Panc1 (cell line): ENCODE data around the gene PLEKHM2. TPM values are rescaled to one million over a fixed set of nuclear protein-coding genes. Genes with fewer than 3 reads are reported as not detected.

ENCODE experiments used
- ATAC-seq: fragments of 200-7000 bp; cut with Tn5 transposase; 2 replicates; pipeline ENCODE4 v1.9.1; 2020; ENCODE audit warnings: mild to moderate bottlenecking, moderate library complexity
- BruUV-seq: library from RNA; stranded (reverse); fragments of 400-500 nt; replicated peaks from 2 replicates; lab custom pipeline; 2021; lab: Mats Ljungman, UMichigan
- CTCF ChIA-PET: fragments of 300-600 bp; sonication (Branson Sonifier 250); formaldehyde crosslinking; loops from one replicate; lab custom pipeline; 2022; ENCODE audit warnings: antibody characterized with exemption; lab: Charles Lee
- POLR2A ChIA-PET: fragments of 300-600 bp; sonication (Branson Sonifier 250); formaldehyde crosslinking; loops from one replicate; lab custom pipeline; 2022; ENCODE audit warnings: antibody characterized with exemption; lab: Charles Lee
- DNase-seq: peaks from one replicate; pipeline ENCODE4 v3.0.0-alpha.2; 2010; ENCODE audit warnings: low read depth, low spot score
- H3K27ac ChIP-seq: 2 replicates; pipeline ENCODE4 v1.5.1; 2011; ENCODE audit warnings: mild to moderate bottlenecking, low read length, inconsistent platforms
- H3K27me3 ChIP-seq: fragments of 200-500 bp; sonication (Bioruptor generic); 2 replicates; pipeline ENCODE4 v1.6.0; 2014; ENCODE audit warnings: low read length, inconsistent platforms; ENCODE audit not compliant: control insufficient read depth, insufficient read depth
- H3K36me3 ChIP-seq: fragments of 200-500 bp; sonication (Bioruptor generic); 2 replicates; pipeline ENCODE4 v1.5.1; 2014; ENCODE audit warnings: inconsistent platforms, mild to moderate bottlenecking, low read length, moderate library complexity; ENCODE audit not compliant: control insufficient read depth, insufficient read depth
- H3K4me1 ChIP-seq: 2 replicates; pipeline ENCODE4 v1.5.1; 2011; ENCODE audit warnings: inconsistent platforms, mild to moderate bottlenecking, low read length, moderate library complexity; ENCODE audit not compliant: control insufficient read depth, insufficient read depth
- H3K4me3 ChIP-seq, 2 experiments: 2 replicates each; pipeline ENCODE4 v1.5.1; 2011 to 2012; ENCODE audit warnings: low read depth in 2 of 2, low read length in 2 of 2, mild to moderate bottlenecking in 2 of 2, inconsistent platforms in 1 of 2, moderate library complexity in 1 of 2
- H3K9me3 ChIP-seq: fragments of 200-500 bp; sonication (Bioruptor generic); 2 replicates; pipeline ENCODE4 v1.5.1; 2014; ENCODE audit warnings: low read depth, mild to moderate bottlenecking, inconsistent platforms, low read length, moderate library complexity; ENCODE audit not compliant: control insufficient read depth, insufficient read depth
- POLR2AphosphoS5 ChIP-seq: IDR thresholded peaks from 2 replicates; pipeline ENCODE4 v1.6.1; 2012; ENCODE audit warnings: mild to moderate bottlenecking, low read depth, low read length, moderate library complexity
- REST ChIP-seq, 2 experiments: IDR thresholded peaks; 2 replicates each; pipeline ENCODE4 v1.6.1; 2011 to 2012; ENCODE audit warnings: low read depth in 2 of 2, control low read depth in 1 of 2, low read length in 1 of 2, mild to moderate bottlenecking in 1 of 2, moderate library complexity in 1 of 2; ENCODE audit not compliant: insufficient read depth in 1 of 2
- SIN3A ChIP-seq: IDR thresholded peaks from 2 replicates; pipeline ENCODE4 v1.6.1; 2012; ENCODE audit warnings: low read depth, mild to moderate bottlenecking, low read length, moderate library complexity, borderline replicate concordance; ENCODE audit not compliant: insufficient read depth
- TCF7L2 ChIP-seq: IDR thresholded peaks from 2 replicates; pipeline ENCODE4 v1.6.1; 2011; ENCODE audit warnings: mild to moderate bottlenecking, low read depth, low read length, inconsistent platforms
- in situ Hi-C: cut with HindIII; loops from 2 replicates; pipeline ENCODE4 v1.10.0; 2016; ENCODE audit warnings: low sequenced_read_pairs, low pct_unique_long_range_greater_than_20kb
- intact Hi-C: fragments of 100-400 bp; cut with micrococcal nuclease; formaldehyde crosslinking; loops from one replicate; pipeline ENCODE4 v1.10.0; 2022; ENCODE audit not compliant: unreplicated experiment
- total RNA-seq: library from RNA; stranded (reverse); gene quantifications from one replicate; pipeline ENCODE4 v1.2.1, GENCODE V29; 2021; ENCODE audit not compliant: unreplicated experiment
- TF ChIP-seq, protein P1 (sequence below): fragments of 450-650 bp; IDR thresholded peaks from 2 replicates; pipeline ENCODE4 v1.5.1; 2017; ENCODE audit warnings: mild to moderate bottlenecking

Gene PLEKHM2
- total RNA-seq, 1 experiment from 2014 or later, result 54.6 TPM

GRCh38 chr1:15775706-15776105, 91.6 kb downstream of the PLEKHM2 start:
- Histone ChIP-seq H3K4me1 (no peaks in the 10 kb centered on the region), H3K27ac (no peak overlapping the region), H3K36me3 (no peaks in the 10 kb centered on the region), H3K27me3 (no peaks in the 10 kb centered on the region), H3K9me3 (no peaks in the 10 kb centered on the region), H3K4me3 (no peak overlapping the region)
- in situ Hi-C loops, result no loop called here
- POLR2A ChIA-PET, result interaction anchor here (0.5 kb wide), 1 partner anchor 9 kb away, joined by 4 read pairs; no protein-coding TSS in a partner anchor
- CTCF ChIA-PET, result interaction anchor here (0.7 kb wide), 2 partner anchors 16 to 22 kb away, joined by 9 to 10 read pairs; no protein-coding TSS in a partner anchor
- no peak for DNase-seq
- no TSS peak for BruUV-seq
- intact Hi-C loops, result no loop called here
- no peak for ATAC-seq
- TF ChIP-seq REST (IDR thresholded peaks at IDR 0.05; ENCODE audit: insufficient read depth in 1 of 2, low read depth in 2 of 2, low read length in 1 of 2), result no peak
- no peak for TF ChIP-seq TCF7L2
- TF ChIP-seq, protein P1, sequence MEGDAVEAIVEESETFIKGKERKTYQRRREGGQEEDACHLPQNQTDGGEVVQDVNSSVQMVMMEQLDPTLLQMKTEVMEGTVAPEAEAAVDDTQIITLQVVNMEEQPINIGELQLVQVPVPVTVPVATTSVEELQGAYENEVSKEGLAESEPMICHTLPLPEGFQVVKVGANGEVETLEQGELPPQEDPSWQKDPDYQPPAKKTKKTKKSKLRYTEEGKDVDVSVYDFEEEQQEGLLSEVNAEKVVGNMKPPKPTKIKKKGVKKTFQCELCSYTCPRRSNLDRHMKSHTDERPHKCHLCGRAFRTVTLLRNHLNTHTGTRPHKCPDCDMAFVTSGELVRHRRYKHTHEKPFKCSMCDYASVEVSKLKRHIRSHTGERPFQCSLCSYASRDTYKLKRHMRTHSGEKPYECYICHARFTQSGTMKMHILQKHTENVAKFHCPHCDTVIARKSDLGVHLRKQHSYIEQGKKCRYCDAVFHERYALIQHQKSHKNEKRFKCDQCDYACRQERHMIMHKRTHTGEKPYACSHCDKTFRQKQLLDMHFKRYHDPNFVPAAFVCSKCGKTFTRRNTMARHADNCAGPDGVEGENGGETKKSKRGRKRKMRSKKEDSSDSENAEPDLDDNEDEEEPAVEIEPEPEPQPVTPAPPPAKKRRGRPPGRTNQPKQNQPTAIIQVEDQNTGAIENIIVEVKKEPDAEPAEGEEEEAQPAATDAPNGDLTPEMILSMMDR, result no peak
- no peak for TF ChIP-seq POLR2AphosphoS5
- TF ChIP-seq SIN3A, result no peak

DNA sequence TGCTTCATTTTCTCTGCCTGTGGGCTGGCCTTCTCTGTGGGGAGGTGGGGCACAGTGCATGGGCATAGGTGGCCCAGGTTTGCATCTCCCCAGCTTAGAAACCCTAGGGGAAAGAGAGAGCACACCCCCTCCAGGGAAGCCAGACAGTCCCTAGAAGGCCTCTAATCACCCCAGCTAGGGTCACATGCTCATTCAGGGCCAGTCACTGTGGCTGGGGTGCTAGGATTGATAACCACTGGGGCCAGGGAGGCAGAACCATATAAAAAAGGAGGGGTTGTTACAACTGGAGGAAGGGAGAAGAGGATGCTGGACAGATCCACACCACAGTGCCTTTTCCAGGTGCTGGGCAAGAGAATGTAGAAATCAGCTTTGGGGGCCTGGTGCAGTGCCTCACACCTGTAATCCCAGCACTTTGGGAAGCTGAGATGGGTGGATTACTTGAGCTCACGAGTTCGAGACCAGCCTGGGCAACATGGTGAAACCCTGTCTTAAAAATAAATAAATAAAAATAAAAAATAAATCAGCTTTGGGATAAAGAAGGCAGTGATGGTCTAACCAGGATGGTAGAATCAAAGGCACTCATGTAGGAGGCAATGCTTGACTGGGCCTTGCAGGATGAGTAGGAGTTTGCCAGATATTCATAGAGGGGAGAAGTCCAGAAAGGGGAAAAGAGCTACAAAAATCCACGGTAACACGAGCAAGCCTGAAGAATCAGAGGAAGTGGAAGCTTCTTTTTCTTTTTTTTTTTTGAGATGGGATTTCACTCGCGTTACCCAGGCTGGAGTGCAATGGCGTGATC, 94.0 kb downstream of the PLEKHM2 start:
- intact Hi-C loops, result no loop called here
- ChIA-PET CTCF (interaction anchor here (0.7 kb wide), 1 partner anchor 36 kb away, joined by 3 read pairs; the partner anchor contains the start of gene TMEM82), POLR2A (interaction anchor here (0.6 kb wide), 1 partner anchor 96 kb away, joined by 4 read pairs; no protein-coding TSS in a partner anchor)
- H3K4me3 ChIP-seq, result no peak overlapping the region
- ATAC-seq, result 0 out of 2 replicates have a peak, but pooled peaks have one; percentile 20
- no peaks in the 10 kb centered on the region for H3K9me3 ChIP-seq
- H3K4me1 ChIP-seq, result no peaks in the 10 kb centered on the region
- DNase-seq, result no peak
- no peaks in the 10 kb centered on the region for H3K36me3 ChIP-seq
- no TSS peak for BruUV-seq
- in situ Hi-C loops, result no loop called here
- TF ChIP-seq TCF7L2 (no peak), SIN3A (no peak), POLR2AphosphoS5 (no peak), REST (IDR thresholded peaks at IDR 0.05; ENCODE audit: insufficient read depth in 1 of 2, low read depth in 2 of 2, low read length in 1 of 2) (no peak)
- TF ChIP-seq, protein P1, result no peak
- H3K27me3 ChIP-seq, result no peaks in the 10 kb centered on the region
- no peak overlapping the region for H3K27ac ChIP-seq
